ENCODE measurements around the gene NTF4.

DNA sequence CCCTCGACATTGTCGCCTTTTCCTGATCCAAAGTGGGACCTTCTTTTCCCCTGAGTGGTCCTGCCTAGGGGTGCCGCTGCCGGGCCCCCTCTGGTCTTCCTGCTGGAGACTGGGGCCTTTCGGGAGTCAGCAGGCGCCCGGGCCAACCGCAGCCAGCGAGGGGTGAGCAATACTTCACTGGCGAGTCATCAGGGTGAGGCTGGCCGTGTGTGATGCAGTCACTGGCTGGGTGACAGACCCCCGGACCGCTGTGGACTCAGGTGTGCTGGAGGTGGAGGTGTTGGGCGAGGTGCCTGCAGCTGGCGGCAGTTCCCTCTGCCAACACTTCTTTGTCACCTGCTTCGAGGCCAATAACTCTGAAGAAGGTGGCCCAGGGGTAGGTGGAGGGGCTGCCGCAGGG lies 22.4 kb downstream of the NTF4 start:
- TF ChIP-seq, protein P1, sequence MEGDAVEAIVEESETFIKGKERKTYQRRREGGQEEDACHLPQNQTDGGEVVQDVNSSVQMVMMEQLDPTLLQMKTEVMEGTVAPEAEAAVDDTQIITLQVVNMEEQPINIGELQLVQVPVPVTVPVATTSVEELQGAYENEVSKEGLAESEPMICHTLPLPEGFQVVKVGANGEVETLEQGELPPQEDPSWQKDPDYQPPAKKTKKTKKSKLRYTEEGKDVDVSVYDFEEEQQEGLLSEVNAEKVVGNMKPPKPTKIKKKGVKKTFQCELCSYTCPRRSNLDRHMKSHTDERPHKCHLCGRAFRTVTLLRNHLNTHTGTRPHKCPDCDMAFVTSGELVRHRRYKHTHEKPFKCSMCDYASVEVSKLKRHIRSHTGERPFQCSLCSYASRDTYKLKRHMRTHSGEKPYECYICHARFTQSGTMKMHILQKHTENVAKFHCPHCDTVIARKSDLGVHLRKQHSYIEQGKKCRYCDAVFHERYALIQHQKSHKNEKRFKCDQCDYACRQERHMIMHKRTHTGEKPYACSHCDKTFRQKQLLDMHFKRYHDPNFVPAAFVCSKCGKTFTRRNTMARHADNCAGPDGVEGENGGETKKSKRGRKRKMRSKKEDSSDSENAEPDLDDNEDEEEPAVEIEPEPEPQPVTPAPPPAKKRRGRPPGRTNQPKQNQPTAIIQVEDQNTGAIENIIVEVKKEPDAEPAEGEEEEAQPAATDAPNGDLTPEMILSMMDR (conservative IDR thresholded peaks at IDR 0.05; ENCODE audit: low read depth, low read length) = no peak
- no peak for TF ChIP-seq EZH2 (IDR thresholded peaks at IDR 0.05; ENCODE audit: borderline replicate concordance, low read depth, low read length, poor library complexity, severe bottlenecking)

Measured in A673 (cell line).